KMS-11 (cell line): Measurements from ENCODE around the gene PGF.

Source experiments
- H2AFZ ChIP-seq: fragments of 200-600 bp; sonication (generic); 2 replicates; pipeline ENCODE4 v1.6.1; 2016; ENCODE audit warnings: antibody characterized with exemption, mixed run types, low read depth
- H3K27ac ChIP-seq: fragments of 200-600 bp; sonication (generic); 2 replicates; pipeline ENCODE4 v1.6.1; 2016; ENCODE audit warnings: mild to moderate bottlenecking, mixed run types
- H3K27me3 ChIP-seq: fragments of 200-600 bp; sonication (generic); 2 replicates; pipeline ENCODE4 v1.6.1; 2017; ENCODE audit warnings: mild to moderate bottlenecking, low read depth, mixed run types, moderate library complexity; ENCODE audit not compliant: insufficient read depth
- H3K36me3 ChIP-seq: fragments of 200-600 bp; sonication (generic); 2 replicates; pipeline ENCODE4 v1.6.1; 2017; ENCODE audit warnings: mild to moderate bottlenecking, mixed run types; ENCODE audit not compliant: insufficient read depth
- H3K4me1 ChIP-seq: fragments of 200-600 bp; sonication (generic); 2 replicates; pipeline ENCODE4 v1.6.1; 2016; ENCODE audit warnings: mild to moderate bottlenecking, low read depth, mixed run types; ENCODE audit not compliant: poor library complexity, severe bottlenecking
- H3K4me2 ChIP-seq: fragments of 200-600 bp; sonication (generic); 2 replicates; pipeline ENCODE4 v1.7.0; 2016; ENCODE audit warnings: mild to moderate bottlenecking, mixed run types
- H3K4me3 ChIP-seq: fragments of 200-600 bp; sonication (generic); IDR thresholded peaks from 2 replicates; pipeline ENCODE4 v1.6.1; 2017; ENCODE audit warnings: low read depth, low read length, mixed read lengths; ENCODE audit not compliant: insufficient read depth
- H3K79me2 ChIP-seq: fragments of 200-600 bp; sonication (generic); 2 replicates; pipeline ENCODE4 v1.6.1; 2016; ENCODE audit warnings: low read depth, mixed run types; ENCODE audit not compliant: insufficient read depth
- H3K9ac ChIP-seq: fragments of 200-600 bp; sonication (generic); 2 replicates; pipeline ENCODE4 v1.6.1; 2016; ENCODE audit warnings: mild to moderate bottlenecking, mixed run types
- H4K20me1 ChIP-seq: fragments of 200-600 bp; sonication (generic); 2 replicates; pipeline ENCODE4 v1.6.1; 2016; ENCODE audit warnings: mild to moderate bottlenecking, mixed run types; ENCODE audit not compliant: insufficient read depth
- CTCF ChIP-seq: fragments of 200-600 bp; sonication (generic); conservative IDR thresholded peaks from 2 replicates; pipeline ENCODE4 v1.6.1; 2017; ENCODE audit warnings: low read depth, mild to moderate bottlenecking, antibody characterized with exemption, low read length, moderate library complexity, mixed read lengths

The PGF gene

DNA sequence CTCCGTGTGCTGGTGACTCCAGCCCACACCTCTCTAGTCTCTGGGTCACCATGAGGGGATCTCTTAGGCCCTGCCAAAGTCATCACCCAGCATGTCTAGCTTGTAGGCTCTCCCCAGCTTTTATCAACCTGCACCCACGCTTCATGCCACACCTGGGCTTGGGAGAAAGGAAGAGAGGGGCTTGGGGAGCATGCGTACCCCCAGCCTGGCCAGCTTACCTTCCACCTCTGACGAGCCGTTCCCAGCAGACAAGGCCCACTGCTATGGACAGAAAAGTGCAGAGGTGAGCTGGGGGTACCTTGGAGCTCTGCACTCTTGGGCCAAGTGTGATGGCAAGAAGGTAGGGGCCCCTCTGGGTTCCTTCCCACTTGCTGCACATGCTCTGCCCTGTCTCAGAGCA, 1.7 kb downstream of the PGF start:
- H3K4me2 ChIP-seq, result no peak overlapping the region

DNA sequence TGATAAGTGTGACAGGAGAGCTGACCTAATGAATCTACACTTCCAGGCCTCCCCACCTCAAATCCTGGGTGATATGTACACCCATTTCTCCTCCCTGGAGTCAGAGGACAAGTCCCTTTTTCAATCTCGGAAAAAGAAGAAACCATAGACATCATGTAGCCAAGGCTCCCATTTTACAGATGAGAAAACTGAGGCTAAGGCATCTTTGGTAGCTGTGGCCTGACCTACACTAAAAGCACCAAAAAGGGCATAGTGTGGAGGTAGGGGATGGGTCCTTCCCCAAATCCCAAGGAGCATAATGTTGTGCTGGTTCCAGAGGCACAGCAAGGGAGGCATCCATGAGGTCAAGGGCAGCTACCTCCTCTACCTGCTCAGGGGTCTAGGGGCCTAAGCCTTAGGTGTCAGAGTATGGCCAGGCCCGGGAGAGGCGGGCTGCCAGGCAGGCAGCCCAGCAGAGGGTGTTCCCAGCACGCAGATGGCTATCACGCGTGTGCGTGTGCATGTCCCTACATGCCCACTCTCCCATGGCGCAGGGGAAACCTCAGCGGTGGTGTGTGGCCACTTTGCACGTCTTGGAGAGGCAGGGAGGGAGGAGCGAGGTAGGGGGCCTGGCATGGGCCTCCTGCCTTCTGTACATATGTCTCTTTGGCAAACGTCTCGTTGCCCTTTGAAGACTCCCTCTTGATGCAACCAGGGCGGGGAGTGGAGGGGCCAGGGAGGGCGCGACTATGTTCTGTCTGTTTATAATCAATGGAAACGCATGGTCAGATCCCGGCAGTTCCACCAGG, 2.5 kb downstream of the PGF start:
- H3K27me3 ChIP-seq, result no peaks in the 10 kb centered on the region
- H2AFZ ChIP-seq, result no peak overlapping the region
- no peaks in the 10 kb centered on the region for H4K20me1 ChIP-seq
- TF ChIP-seq CTCF, result no peak
- H3K4me3 ChIP-seq, result no peak overlapping the region
- H3K4me1 ChIP-seq, result no peaks in the 10 kb centered on the region
- no peak overlapping the region for H3K9ac ChIP-seq
- no peak overlapping the region for H3K4me2 ChIP-seq
- no peaks in the 10 kb centered on the region for H3K79me2 ChIP-seq
- H3K36me3 ChIP-seq, result no peaks in the 10 kb centered on the region
- H3K27ac ChIP-seq, result no peak overlapping the region

More for the DNA sequence above, 1.7 kb downstream of the PGF start:
- Histone ChIP-seq H3K4me1 (no peaks in the 10 kb centered on the region), H4K20me1 (no peaks in the 10 kb centered on the region), H2AFZ (no peak overlapping the region), H3K27me3 (no peaks in the 10 kb centered on the region), H3K9ac (no peak overlapping the region), H3K4me3 (no peak overlapping the region), H3K36me3 (no peaks in the 10 kb centered on the region), H3K79me2 (no peaks in the 10 kb centered on the region), H3K27ac (no peak overlapping the region)
- no peak for TF ChIP-seq CTCF

GRCh38 chr14:74952180-74952665, 3.2 kb downstream of the PGF start:
- Histone ChIP-seq H3K79me2 (no peaks in the 10 kb centered on the region), H3K9ac (no peak overlapping the region), H3K4me3 (no peak overlapping the region), H2AFZ (no peak overlapping the region), H4K20me1 (no peaks in the 10 kb centered on the region), H3K4me2 (no peak overlapping the region), H3K36me3 (no peaks in the 10 kb centered on the region), H3K27ac (no peak overlapping the region), H3K4me1 (no peaks in the 10 kb centered on the region), H3K27me3 (no peaks in the 10 kb centered on the region)
- no peak for TF ChIP-seq CTCF

- Histone ChIP-seq H4K20me1 (no peaks in the 10 kb centered on the region), H3K4me3 (no peak overlapping the region), H3K4me1 (no peaks in the 10 kb centered on the region), H3K27ac (no peak overlapping the region), H3K79me2 (no peaks in the 10 kb centered on the region), H3K36me3 (no peaks in the 10 kb centered on the region), H2AFZ (no peak overlapping the region), H3K4me2 (no peak overlapping the region), H3K27me3 (no peaks in the 10 kb centered on the region), H3K9ac (no peak overlapping the region)
- TF ChIP-seq CTCF, result no peak
Observed at GRCh38 chr14:74951443-74952179, 3.8 kb downstream of the PGF start.
